Measurements from ENCODE around the gene VAX1.
"Not testable (repeated sequence)": the region's sequence is repeated elsewhere in the genome, so short reads cannot be mapped to it uniquely, and the experiment has no call there.

VAX1 gene

DNA sequence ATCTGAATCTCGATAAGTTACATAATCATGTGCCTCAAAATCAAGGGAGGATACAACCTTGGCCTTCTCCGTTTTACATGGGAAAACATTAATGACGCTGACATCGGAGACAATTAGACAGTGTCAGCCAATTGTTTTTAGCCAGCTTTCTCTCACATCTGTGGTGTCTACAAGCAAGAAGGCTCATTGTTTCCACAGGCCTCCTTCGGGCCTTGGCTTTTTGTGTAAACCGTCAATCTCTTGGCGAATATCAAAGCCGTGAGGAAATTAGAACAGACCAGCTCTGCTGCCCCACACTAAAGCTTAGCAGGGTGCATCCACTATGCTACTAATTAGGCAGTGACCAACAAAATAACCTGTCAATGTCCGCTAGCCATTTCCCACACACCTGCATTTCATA lies 43.2 kb downstream of the VAX1 start:
- no peak for DNase-seq (ENCODE audit: low read depth)
- H3K4me3 ChIP-seq (ENCODE audit: low read depth, low read length): no peak overlapping the region

DNA sequence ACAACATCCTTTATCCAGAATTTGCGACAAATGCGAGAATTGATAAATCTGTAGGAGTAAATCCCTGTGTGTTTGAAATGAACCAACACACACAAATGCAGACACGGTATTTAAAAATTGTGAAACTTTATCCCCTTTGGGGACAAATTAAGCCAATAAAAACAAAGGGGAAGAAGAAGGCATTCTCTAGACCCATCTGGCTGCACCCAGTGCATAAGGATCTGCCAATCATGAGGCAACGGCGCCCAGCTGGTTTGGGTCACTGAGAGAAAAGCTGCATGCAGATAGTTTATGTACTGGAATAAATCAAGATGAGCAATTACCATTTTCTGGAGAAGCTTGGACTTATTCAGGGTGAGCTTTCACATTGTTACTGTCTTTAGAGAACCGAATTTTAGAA lies 45.7 kb downstream of the VAX1 start:
- H3K4me3 ChIP-seq (ENCODE audit: low read depth, low read length): no peak overlapping the region
- no peak for DNase-seq (ENCODE audit: low read depth)

DNA sequence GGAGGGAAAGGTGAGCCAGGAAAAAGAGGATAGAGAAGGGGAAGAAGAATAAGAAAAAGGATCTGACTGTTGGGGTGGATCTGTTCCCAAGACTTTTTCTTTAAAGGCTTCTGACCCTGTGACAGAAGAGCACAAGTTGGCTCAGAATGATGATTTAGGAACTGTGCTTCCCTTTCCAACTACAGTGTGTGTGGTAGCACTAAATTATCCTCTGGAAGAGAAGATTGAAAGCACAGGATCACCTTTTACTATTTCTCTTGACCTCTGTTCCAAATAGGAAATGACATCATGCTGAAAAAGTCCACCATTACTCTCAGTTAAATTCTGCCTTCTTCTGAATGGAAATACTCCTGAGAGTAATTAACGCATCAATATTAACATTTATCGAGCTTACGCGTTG lies 47.2 kb downstream of the VAX1 start:
- H3K4me3 ChIP-seq (ENCODE audit: low read depth, low read length): no peak overlapping the region
- no peak for DNase-seq (ENCODE audit: low read depth)

DNA sequence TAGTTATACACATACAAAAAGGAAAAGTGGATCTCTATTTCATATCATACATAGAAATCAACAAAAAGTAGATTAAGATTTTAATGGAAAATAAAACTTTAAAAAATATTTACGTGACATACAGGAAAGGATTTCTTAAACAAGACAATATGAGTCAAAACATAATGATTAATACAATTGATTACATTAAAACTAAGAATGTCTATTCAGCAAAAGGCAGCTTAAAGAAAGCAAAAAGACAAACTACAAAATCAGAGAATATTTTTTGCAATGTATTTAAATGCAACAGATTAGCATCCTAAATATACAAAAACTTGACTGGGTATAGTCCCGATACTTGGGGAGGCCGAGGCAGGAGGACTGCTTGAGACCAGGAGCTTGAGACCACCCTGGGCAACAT lies 50.5 kb downstream of the VAX1 start:
- no peak for DNase-seq (ENCODE audit: low read depth)
- no peak overlapping the region for H3K4me3 ChIP-seq (ENCODE audit: low read depth, low read length)

DNA sequence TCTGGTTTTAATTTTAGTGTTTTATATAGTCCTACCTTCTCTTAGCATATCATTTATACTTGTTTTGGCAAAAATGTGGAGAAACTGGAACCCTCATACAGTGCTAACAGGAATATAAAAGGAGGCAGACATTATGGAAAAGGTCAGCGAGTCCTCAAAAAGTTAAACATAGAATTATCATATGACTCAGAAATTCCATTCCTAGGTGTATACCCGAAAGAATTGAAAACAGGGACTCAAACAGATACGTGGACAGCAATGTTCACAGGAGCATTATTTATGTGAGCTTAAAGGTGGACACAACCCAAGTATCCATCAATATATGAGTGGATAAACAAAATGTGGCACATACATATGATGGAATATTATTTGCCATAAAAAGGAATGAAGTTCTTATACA lies 51.5 kb downstream of the VAX1 start:
- DNase-seq (ENCODE audit: low read depth): no peak
- H3K4me3 ChIP-seq (ENCODE audit: low read depth, low read length): no peak overlapping the region

DNA sequence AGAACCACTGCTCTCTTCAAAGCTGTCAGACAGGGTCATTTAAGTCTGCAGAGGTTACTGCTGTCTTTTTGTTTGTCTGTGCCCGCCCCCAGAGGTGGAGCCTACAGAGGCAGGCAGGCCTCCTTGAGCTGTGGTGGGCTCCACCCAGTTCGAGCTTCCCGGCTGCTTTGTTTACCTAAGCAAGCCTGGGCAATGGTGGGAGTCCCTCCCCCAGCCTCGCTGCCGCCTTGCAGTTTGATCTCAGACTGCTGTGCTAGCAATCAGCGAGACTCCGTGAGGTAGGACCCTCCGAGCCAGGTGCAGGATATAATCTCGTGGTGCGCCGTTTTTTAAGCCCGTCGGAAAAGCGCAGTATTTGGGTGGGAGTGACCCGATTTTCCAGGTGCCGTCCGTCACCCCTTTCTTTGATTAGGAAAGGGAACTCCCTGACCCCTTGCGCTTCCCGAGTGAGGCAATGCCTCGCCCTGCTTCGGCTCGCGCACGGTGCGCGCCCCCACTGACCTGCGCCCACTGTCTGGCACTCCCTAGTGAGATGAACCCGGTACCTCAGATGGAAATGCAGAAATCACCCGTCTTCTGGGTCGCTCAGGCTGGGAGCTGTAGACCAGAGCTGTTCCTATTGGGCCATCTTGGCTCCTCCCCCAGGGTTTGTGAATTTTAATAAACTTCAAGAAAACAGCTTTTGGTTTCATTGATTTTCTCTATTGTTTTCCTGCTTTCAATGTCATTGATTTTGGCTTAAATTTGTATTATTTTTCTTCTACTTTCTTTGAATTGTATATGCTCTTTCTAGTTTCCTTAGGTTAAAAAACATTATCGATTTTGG lies 53.4 kb downstream of the VAX1 start:
- DNase-seq (ENCODE audit: low read depth); H3K4me3 ChIP-seq (ENCODE audit: low read depth, low read length): not testable (repeated sequence)
